ENCODE measurements around the gene ARL5B. TPM values are rescaled to one million over a fixed set of nuclear protein-coding genes. Genes with fewer than 3 reads are reported as not detected.

The ARL5B gene
- total and polyA plus RNA-seq, 8 donors: 2.1 to 10.0 (median 6.2) TPM

GRCh38 chr10:18649364-18649959 is 9.8 kb upstream of the ARL5B start:
- WGBS, 2 donors: 36 to 37% methylated on average over 7 of the region's 7 CpGs
- ATAC-seq (no peak), DNase-seq (no peak), FAIRE-seq (no peak)
- no peaks in the 10 kb centered on the region for H3K9me3 ChIP-seq
- TF ChIP-seq CTCF (IDR thresholded peaks at IDR 0.05): no peak
- no peak overlapping the region for H3K27ac ChIP-seq
- no peaks in the 10 kb centered on the region for H3K27me3 ChIP-seq
- intact Hi-C loops (cut with DNase I): no loop called here
- H3K36me3 ChIP-seq: peaks cover 0 to 5% (median 0%) of the 10 kb centered on the region in 3 donors
- H3K4me1 ChIP-seq: peaks cover 0 to 12% (median 3%) of the 10 kb centered on the region in 3 donors
- peak overlapping the region in 3 of 4 donors; percentile 48 to 67 (median 65) for H3K4me3 ChIP-seq

DNA sequence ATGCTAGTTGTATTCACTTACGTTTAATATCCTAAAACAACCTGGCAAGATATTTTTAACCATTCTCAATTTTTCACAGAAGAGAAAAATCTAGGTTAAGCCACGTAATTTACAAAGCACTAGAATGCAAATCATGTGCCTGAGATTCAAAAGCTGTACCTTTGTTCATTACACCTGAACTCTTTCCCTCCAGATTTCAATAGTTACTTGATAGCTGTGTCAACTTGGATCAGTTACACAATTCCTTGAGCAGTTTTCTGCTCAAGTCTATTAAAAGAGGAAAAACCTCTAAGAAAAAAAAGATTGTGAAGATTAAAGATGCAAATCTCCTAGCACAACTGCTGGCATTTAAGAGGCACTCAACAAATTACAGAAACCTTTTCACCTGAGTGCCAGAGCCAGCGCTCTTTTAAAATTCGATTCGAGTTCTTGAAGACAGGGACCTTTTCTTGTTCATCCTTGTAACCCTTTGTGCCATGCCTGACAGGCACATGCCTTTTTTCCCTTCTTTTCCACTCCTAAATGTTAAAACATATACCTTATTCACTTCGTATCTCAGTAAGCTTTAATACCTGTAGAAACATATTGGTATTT is 8.7 kb upstream of the ARL5B start:
- Histone ChIP-seq H3K36me3 (peaks cover 0 to 5% (median 0%) of the 10 kb centered on the region in 3 donors), H3K4me3 (peak overlapping the region; percentile 47 to 67 (median 56)), H3K27me3 (no peaks in the 10 kb centered on the region), H3K27ac (peak overlapping the region in 3 of 4 donors; percentile 67 to 97 (median 89)), H3K9me3 (no peaks in the 10 kb centered on the region), H3K4me1 (peaks cover 0 to 12% (median 3%) of the 10 kb centered on the region in 3 donors)
- intact Hi-C loops (cut with DNase I): no loop called here
- DNase-seq: no peak
- no peak for TF ChIP-seq CTCF (IDR thresholded peaks at IDR 0.05)
- ATAC-seq: peak; percentile 28 to 50 (median 42)
- no peak for FAIRE-seq
- WGBS, 2 donors: 5% methylated on average over 6 of the region's 6 CpGs

DNA sequence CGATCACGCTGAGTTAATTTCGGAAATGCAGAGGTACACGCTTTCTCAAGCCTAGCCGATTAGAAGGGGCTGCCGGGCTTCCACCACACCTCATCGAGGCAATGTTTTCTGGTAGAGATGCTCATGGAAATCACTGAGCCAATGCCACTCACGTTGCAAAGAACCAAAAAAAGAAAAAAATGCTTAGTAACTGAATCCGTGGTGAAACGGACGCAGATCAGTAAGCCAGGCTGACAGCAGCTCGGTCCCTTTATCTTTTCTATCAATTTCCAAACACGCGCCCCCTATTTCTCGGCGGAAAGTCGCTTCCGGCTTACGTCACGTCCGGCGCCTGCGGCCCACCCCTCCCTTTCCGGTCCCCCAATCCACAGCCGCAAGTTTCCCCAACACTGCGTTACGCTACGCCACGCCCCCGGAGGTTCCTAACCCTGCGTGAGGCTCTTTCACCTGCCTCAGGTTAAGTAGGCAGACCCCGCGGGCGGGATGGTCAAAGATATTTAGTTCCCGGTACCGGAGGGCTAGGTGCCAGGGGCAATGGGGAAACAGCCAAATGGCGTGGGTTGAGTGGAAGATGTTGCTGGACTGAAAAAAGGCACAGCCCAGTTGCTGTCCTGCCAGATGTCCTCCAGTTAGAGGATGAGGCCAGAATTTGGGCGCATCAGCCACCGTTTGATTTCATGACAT is 7.8 kb upstream of the ARL5B start, which contains the start of gene NSUN6:
Gene NSUN6, minus strand, starts transcription at position 264 of the 684 bp plus-strand sequence. CDS start 384 bp downstream, outside the sequence.
- intact Hi-C loops (cut with DNase I): no loop called here
- FAIRE-seq: peak; percentile 45
- DNase-seq: peak; percentile 92 to 94 (median 92)
- Histone ChIP-seq H3K27ac (peak within 1 kb of the TSS; percentile 67 to 97 (median 82)), H3K9me3 (no peaks in the 10 kb centered on the region), H3K36me3 (peaks cover 0 to 5% (median 0%) of the 10 kb centered on the region in 3 donors), H3K4me1 (peaks cover 0 to 12% (median 3%) of the 10 kb centered on the region in 3 donors), H3K4me3 (peak within 1 kb of the TSS; percentile 47 to 67 (median 56)), H3K27me3 (no peaks in the 10 kb centered on the region)
- ATAC-seq: peak; percentile 98 to 99 (median 99)
- TF ChIP-seq CTCF (IDR thresholded peaks at IDR 0.05): no peak
- WGBS, 2 donors: 1% methylated on average over 38 to 39 of the region's 39 CpGs

GRCh38 chr10:18653112-18653511 is 6.1 kb upstream of the ARL5B start:
- FAIRE-seq (no peak), ATAC-seq (no peak), DNase-seq (no peak)
- 86 to 94% methylated on average over 3 of the region's 3 CpGs for WGBS, 2 donors
- H3K27me3 ChIP-seq: no peaks in the 10 kb centered on the region
- intact Hi-C loops (cut with DNase I): no loop called here
- TF ChIP-seq CTCF (IDR thresholded peaks at IDR 0.05): no peak
- no peak overlapping the region for H3K4me3 ChIP-seq
- H3K4me1 ChIP-seq: peaks cover 3 to 15% (median 9%) of the 10 kb centered on the region in 3 donors
- H3K9me3 ChIP-seq: no peaks in the 10 kb centered on the region
- H3K36me3 ChIP-seq: peaks cover 0 to 3% (median 0%) of the 10 kb centered on the region in 3 donors
- H3K27ac ChIP-seq: no peak overlapping the region
